Measurements from ENCODE around the gene PAX2.

DNA sequence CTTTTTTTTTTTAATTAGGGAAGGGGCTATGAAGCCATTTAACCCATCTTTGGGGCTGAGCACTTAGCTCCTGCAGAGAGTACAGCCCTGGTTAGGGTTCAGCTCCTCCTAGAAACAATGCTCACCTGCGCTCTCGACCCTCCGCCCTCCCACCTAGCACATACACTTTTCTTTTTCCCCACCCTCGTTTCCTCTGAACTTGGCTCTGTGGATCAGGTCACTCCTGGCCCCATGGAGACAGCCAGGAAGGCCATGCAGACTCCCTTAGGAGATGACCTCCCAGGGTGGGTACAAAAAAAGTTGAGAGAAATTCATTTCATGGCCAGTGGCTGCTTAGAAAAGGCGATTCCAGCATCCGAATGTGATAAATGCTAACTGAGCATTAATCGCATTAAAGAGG, 15.8 kb downstream of the PAX2 start:
- TF ChIP-seq, protein P1, sequence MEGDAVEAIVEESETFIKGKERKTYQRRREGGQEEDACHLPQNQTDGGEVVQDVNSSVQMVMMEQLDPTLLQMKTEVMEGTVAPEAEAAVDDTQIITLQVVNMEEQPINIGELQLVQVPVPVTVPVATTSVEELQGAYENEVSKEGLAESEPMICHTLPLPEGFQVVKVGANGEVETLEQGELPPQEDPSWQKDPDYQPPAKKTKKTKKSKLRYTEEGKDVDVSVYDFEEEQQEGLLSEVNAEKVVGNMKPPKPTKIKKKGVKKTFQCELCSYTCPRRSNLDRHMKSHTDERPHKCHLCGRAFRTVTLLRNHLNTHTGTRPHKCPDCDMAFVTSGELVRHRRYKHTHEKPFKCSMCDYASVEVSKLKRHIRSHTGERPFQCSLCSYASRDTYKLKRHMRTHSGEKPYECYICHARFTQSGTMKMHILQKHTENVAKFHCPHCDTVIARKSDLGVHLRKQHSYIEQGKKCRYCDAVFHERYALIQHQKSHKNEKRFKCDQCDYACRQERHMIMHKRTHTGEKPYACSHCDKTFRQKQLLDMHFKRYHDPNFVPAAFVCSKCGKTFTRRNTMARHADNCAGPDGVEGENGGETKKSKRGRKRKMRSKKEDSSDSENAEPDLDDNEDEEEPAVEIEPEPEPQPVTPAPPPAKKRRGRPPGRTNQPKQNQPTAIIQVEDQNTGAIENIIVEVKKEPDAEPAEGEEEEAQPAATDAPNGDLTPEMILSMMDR (IDR thresholded peaks at IDR 0.05) = no peak
- no peak for TF ChIP-seq EZH2 (IDR thresholded peaks at IDR 0.05)
